ENCODE results near the gene THAP2. TPM values are rescaled to one million over a fixed set of nuclear protein-coding genes. Genes with fewer than 3 reads are reported as not detected.

The THAP2 gene
- total and polyA plus RNA-seq, 2 experiments from 2014 or later = 4.7 to 16.5 TPM

DNA sequence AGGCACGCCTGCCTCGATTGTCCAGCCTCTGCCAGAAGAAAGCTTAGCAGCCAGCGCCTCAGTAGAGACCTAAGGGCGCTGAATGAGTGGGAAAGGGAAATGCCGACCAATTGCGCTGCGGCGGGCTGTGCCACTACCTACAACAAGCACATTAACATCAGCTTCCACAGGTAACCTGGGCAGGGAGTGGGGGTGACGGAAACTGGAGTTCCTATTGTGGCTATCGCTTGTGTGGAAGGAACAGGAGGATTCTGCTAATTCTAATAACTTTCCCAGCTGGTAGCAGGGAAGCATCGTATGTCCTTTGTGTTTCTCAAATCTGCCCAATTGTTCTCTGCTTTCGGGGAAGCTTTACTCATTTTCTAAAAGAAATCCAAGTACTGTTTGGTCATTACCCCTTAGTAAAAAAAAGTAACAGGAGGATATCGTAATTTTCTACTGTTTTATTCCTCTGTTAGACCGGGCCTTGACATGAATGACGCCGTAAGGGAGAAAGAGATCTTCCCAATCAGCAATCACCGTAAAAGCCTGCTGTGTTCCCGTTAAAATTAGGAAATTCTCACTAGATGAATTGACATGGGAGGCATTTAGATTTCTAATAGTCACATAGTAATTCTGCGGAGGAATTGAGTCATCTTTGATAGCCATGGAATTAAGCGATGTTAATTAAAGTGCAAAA lies 449 bp downstream of the THAP2 start:
- DNase-seq (ENCODE audit: low spot score) = no peak
- H3K4me1 ChIP-seq (ENCODE audit: insufficient read depth) = peaks cover 7% of the 10 kb centered on the region
- no peaks in the 10 kb centered on the region for H3K27me3 ChIP-seq (ENCODE audit: insufficient read depth)
- H3K4me1 Mint-ChIP-seq = peaks cover 13% of the 10 kb centered on the region; the same call in 2 of the 3 replicates
- TF ChIP-seq, protein P1, sequence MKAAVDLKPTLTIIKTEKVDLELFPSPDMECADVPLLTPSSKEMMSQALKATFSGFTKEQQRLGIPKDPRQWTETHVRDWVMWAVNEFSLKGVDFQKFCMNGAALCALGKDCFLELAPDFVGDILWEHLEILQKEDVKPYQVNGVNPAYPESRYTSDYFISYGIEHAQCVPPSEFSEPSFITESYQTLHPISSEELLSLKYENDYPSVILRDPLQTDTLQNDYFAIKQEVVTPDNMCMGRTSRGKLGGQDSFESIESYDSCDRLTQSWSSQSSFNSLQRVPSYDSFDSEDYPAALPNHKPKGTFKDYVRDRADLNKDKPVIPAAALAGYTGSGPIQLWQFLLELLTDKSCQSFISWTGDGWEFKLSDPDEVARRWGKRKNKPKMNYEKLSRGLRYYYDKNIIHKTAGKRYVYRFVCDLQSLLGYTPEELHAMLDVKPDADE (IDR thresholded peaks at IDR 0.05) = 0 out of 2 replicates have a peak, but pooled peaks have one; percentile 31
- no peak for TF ChIP-seq EZH2phosphoT487 (IDR thresholded peaks at IDR 0.05; ENCODE audit: unreplicated experiment)
- H3K4me3 ChIP-seq = peak overlapping the region; percentile 74
- no peaks in the 10 kb centered on the region for H3K9me3 Mint-ChIP-seq
- peak overlapping the region; percentile 24; the same call in 1 of the 2 replicates for H2AFZ ChIP-seq
- H3K79me2 ChIP-seq (replicated peaks; ENCODE audit: insufficient read depth) = peaks cover 58% of the 10 kb centered on the region
- H3K27me3 Mint-ChIP-seq (ENCODE audit: insufficient read depth, low read depth, poor library complexity) = peaks cover 7% of the 10 kb centered on the region
- no peaks in the 10 kb centered on the region for H3K9me2 ChIP-seq (ENCODE audit: insufficient read depth)
- peak overlapping the region; percentile 83 for H3K4me2 ChIP-seq
- peak overlapping the region; percentile 98 for H3K4me3 Mint-ChIP-seq
- no peaks in the 10 kb centered on the region for H3F3A ChIP-seq (replicated peaks; ENCODE audit: low read depth)
- peaks cover 9% of the 10 kb centered on the region for H3K36me3 Mint-ChIP-seq (ENCODE audit: low read depth)
- peaks cover 9% of the 10 kb centered on the region for H4K20me1 ChIP-seq (replicated peaks; ENCODE audit: insufficient read depth)
- H3K36me3 ChIP-seq (ENCODE audit: insufficient read depth) = peaks cover 2% of the 10 kb centered on the region; the same call in 1 of the 2 replicates
- peak overlapping the region; percentile 99 for H3K27ac Mint-ChIP-seq
- H3K27ac ChIP-seq (ENCODE audit: low read depth) = peak overlapping the region; percentile 97
- ATAC-seq = no peak

DNA sequence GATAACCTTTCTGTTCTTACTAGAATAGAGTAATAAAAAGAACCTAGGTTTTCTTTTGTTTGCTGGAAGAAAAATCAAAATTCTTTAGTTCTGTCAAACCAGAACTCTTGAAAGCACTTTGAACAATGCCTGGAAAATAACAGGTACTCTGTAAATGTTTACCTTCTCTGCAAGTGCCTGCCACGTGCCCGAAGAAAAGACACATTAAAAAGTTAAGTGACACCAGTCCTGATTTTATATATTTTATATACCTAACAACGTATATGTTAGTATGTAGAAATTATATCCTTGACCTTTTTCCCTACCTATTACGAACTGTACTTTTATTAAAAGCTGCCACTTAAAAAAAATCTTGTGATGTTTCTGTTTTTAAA lies 976 bp downstream of the THAP2 start:
- peaks cover 13% of the 10 kb centered on the region; the same call in 2 of the 3 replicates for H3K4me1 Mint-ChIP-seq

DNA sequence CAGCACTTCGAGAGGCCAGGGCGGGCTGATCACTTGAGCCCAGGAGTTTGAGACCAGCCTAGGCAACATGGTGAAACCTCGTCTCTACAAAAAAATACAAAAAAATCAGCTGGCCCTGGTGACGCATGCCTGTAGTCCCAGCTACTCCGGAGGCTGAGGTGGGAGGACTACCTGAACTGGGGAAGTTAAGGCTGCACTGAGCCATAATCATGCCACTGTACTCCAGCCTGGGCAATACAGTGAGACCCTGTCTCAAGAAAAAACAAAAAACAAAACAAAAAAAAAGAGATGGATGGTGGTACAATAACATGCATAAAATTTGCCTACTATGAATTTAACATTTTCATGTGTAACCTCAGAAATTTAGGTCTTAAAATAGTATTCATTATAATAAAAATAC lies 2.2 kb downstream of the THAP2 start:
- peak overlapping the region; percentile 74; the same call in 1 of the 2 replicates for H3K4me3 ChIP-seq
- H3K27me3 ChIP-seq (ENCODE audit: insufficient read depth) = no peaks in the 10 kb centered on the region
- H3K27ac Mint-ChIP-seq = no peak overlapping the region
- no peak overlapping the region for H2AFZ ChIP-seq
- DNase-seq (ENCODE audit: low spot score) (no peak), ATAC-seq (no peak)
- H3K9me2 ChIP-seq (ENCODE audit: insufficient read depth) = no peaks in the 10 kb centered on the region
- peaks cover 9% of the 10 kb centered on the region for H4K20me1 ChIP-seq (replicated peaks; ENCODE audit: insufficient read depth)
- H3K4me3 Mint-ChIP-seq = no peak overlapping the region
- H3K36me3 ChIP-seq (ENCODE audit: insufficient read depth) = no peaks in the 10 kb centered on the region
- peaks cover 41% of the 10 kb centered on the region for H3K79me2 ChIP-seq (replicated peaks; ENCODE audit: insufficient read depth)
- H3K4me1 Mint-ChIP-seq = peaks cover 13% of the 10 kb centered on the region; the same call in 2 of the 3 replicates
- no peaks in the 10 kb centered on the region for H3F3A ChIP-seq (replicated peaks; ENCODE audit: low read depth)
- H3K9me3 Mint-ChIP-seq = no peaks in the 10 kb centered on the region
- H3K27ac ChIP-seq (ENCODE audit: low read depth) = no peak overlapping the region
- H3K36me3 Mint-ChIP-seq (ENCODE audit: low read depth) = peaks cover 7% of the 10 kb centered on the region
- peaks cover 7% of the 10 kb centered on the region for H3K4me1 ChIP-seq (ENCODE audit: insufficient read depth)
- H3K27me3 Mint-ChIP-seq (ENCODE audit: insufficient read depth, low read depth, poor library complexity) = peaks cover 7% of the 10 kb centered on the region
- H3K4me2 ChIP-seq = no peak overlapping the region
- no peak for TF ChIP-seq POLR2AphosphoS5 (IDR thresholded peaks at IDR 0.05; ENCODE audit: low read depth)
- no peak for TF ChIP-seq JUNB (IDR thresholded peaks at IDR 0.05; ENCODE audit: unreplicated experiment)
- no peak for TF ChIP-seq EZH2 (IDR thresholded peaks at IDR 0.05; ENCODE audit: low read depth, unreplicated experiment)
- no peak for TF ChIP-seq EZH2phosphoT487 (IDR thresholded peaks at IDR 0.05; ENCODE audit: unreplicated experiment)
- TF ChIP-seq, protein P2, sequence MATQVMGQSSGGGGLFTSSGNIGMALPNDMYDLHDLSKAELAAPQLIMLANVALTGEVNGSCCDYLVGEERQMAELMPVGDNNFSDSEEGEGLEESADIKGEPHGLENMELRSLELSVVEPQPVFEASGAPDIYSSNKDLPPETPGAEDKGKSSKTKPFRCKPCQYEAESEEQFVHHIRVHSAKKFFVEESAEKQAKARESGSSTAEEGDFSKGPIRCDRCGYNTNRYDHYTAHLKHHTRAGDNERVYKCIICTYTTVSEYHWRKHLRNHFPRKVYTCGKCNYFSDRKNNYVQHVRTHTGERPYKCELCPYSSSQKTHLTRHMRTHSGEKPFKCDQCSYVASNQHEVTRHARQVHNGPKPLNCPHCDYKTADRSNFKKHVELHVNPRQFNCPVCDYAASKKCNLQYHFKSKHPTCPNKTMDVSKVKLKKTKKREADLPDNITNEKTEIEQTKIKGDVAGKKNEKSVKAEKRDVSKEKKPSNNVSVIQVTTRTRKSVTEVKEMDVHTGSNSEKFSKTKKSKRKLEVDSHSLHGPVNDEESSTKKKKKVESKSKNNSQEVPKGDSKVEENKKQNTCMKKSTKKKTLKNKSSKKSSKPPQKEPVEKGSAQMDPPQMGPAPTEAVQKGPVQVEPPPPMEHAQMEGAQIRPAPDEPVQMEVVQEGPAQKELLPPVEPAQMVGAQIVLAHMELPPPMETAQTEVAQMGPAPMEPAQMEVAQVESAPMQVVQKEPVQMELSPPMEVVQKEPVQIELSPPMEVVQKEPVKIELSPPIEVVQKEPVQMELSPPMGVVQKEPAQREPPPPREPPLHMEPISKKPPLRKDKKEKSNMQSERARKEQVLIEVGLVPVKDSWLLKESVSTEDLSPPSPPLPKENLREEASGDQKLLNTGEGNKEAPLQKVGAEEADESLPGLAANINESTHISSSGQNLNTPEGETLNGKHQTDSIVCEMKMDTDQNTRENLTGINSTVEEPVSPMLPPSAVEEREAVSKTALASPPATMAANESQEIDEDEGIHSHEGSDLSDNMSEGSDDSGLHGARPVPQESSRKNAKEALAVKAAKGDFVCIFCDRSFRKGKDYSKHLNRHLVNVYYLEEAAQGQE (IDR thresholded peaks at IDR 0.05; ENCODE audit: unreplicated experiment) = no peak

More for the DNA sequence above, 976 bp downstream of the THAP2 start:
- Histone ChIP-seq H3K79me2 (replicated peaks; ENCODE audit: insufficient read depth) (peaks cover 53% of the 10 kb centered on the region), H3K36me3 (ENCODE audit: insufficient read depth) (no peaks in the 10 kb centered on the region; the same call in 1 of the 2 replicates), H3K27me3 (ENCODE audit: insufficient read depth) (no peaks in the 10 kb centered on the region), H3K4me1 (ENCODE audit: insufficient read depth) (peaks cover 7% of the 10 kb centered on the region), H4K20me1 (replicated peaks; ENCODE audit: insufficient read depth) (peaks cover 9% of the 10 kb centered on the region), H3K4me2 (peak overlapping the region; percentile 83), H2AFZ (no peak overlapping the region), H3K4me3 (peak overlapping the region; percentile 74), H3K27ac (ENCODE audit: low read depth) (peak overlapping the region; percentile 97), H3F3A (replicated peaks; ENCODE audit: low read depth) (no peaks in the 10 kb centered on the region), H3K9me2 (ENCODE audit: insufficient read depth) (no peaks in the 10 kb centered on the region)
- peaks cover 7% of the 10 kb centered on the region for H3K36me3 Mint-ChIP-seq (ENCODE audit: low read depth)
- peak overlapping the region; percentile 99 for H3K27ac Mint-ChIP-seq
- H3K9me3 Mint-ChIP-seq = no peaks in the 10 kb centered on the region
- no peak for DNase-seq (ENCODE audit: low spot score)
- ATAC-seq = no peak
- TF ChIP-seq EZH2 (IDR thresholded peaks at IDR 0.05; ENCODE audit: low read depth, unreplicated experiment) (no peak), ZNF331 (CRISPR knock-in tag; IDR thresholded peaks at IDR 0.05; ENCODE audit: low read depth) (no peak)
- TF ChIP-seq, protein P1 (IDR thresholded peaks at IDR 0.05) = no peak
- peaks cover 7% of the 10 kb centered on the region for H3K27me3 Mint-ChIP-seq (ENCODE audit: insufficient read depth, low read depth, poor library complexity)
- peak overlapping the region; percentile 98 for H3K4me3 Mint-ChIP-seq

All from GM23338 (cell line).